Measurements from ENCODE around the gene HDAC9.

HDAC9 gene

DNA sequence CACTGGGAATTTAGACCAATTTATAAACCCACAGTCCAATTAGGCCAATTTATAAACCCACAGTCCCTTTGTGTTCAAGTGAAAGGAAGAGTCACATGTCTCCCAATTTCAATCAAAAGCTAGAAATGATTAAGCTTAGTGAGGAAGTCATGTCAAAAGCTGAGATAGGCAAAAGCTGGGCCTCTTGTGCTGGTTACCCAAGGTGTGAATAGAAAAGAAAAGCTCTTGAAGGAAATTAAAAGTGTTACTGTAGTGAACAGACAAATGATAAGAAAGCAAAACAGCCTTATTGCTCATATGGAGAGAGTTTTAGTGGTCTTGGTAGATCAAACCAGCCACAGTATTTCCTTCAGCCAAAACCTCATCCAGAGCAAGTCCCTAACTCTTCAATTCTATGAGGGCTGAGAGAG lies 245.0 kb downstream of the HDAC9 start:
- DNase-seq = no peak

- no peak for DNase-seq
Measured at GRCh38 chr7:18753972-18754610, 258.5 kb downstream of the HDAC9 start.

GRCh38 chr7:18754766-18755165 lies 259.2 kb downstream of the HDAC9 start:
- no peak for DNase-seq

DNA sequence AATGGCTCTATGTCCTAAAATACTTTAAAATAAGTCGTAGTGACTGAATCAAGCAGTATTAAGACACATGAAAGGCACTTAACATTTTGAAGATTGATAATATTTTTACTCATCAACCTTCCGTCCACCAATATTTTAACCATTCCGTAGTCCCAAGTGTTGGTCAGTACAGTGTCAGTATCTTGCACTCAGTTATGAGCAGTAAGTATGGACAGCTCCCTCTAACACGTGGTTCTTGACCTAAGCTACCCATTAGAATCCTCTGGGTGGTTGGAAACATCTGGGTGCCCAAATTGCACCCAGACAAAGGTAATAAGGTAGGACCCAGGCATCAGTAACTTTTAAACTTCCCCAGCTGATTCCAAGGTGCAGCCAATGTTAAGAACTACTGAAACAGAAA lies 260.2 kb downstream of the HDAC9 start:
- no peak for DNase-seq

DNA sequence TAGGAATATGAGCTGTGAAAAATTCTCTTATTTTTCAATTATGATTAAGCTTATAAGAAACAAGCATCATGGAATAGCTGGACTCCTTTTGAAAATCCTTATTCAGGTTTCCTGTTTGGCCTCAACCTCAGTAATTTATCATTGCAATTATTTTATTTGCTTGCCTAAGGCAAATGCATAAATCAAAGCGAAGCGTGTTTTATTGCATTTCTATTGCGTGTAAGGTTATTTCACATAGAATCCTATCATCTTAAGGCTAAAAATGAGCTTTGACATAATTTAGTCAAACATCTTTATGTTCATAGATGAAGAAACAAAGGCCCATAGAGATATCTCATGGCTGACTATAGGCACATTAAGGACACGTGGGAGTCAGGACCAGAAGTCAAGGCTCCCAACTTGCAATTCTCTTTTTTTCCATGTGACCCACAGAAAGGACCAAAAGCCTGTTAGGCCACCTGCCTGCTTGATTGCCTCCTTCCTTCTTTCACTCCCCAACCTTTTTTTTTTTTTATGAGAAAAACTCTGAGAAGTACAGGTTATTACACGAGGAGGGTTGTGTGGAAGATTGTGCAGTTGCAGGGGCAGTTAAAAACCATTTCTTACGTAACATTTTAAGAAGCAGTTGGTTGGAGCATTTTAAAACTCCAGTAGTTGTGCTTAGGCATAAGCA lies 261.0 kb downstream of the HDAC9 start:
- DNase-seq = no peak

DNA sequence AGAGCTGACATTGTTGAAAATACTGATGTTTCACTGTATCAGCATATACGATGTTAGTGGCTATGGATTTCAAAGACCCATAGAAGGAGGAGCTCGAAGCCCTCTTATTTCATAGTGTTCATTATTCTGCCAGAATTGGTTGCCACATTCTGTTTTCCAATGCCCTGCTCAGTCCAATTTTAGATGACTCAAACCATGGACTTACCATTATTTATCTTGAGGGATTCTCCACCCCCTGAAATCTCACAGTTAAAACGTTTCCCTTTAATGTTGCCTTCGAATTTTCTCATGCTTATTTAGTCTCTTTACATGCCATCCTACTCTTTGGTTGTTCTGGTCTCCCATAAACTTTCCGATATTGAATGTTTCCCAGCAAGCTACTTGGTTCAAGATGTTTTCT lies 264.5 kb downstream of the HDAC9 start:
- DNase-seq = no peak

DNA sequence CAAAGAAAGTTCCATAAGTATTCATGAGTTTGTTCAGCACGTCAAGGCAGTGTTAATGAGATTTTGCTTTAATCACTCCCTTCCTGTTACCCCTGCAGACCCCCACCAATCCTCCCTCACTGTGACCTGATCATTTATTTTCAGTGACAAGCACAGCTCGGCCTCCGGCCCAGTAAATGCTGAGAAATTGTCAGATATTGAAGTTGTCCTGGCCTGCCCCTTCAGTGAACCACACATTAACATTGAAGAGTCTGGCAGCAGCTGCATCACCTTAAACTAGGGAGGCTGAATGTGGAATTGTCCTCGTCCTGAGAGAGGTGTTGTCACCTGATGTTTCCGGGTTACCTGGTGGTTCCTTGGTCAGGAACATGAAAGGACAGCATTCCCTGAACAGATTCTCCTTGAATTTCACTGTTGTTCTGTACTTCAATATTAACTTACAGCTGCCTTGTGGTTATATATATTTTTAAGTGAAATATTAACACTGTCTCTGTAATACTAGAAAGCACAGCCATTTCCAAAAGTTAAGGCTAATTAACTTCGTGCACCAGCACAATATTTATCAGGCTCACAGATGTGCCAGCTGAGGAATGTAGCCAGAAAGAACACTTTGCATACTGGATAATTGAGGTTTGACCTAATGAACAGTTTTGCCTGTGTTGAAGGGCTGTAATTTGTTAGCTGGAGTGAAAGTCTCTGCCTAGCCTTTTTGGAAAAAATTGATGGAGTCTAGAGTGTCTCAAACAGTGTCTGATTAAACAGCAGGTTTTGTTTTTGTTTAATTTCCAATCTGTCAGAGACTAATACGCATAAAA lies 265.3 kb downstream of the HDAC9 start:
- no peak for DNase-seq

- DNase-seq = no peak
Measured at GRCh38 chr7:18762189-18762588, 266.6 kb downstream of the HDAC9 start.

DNA sequence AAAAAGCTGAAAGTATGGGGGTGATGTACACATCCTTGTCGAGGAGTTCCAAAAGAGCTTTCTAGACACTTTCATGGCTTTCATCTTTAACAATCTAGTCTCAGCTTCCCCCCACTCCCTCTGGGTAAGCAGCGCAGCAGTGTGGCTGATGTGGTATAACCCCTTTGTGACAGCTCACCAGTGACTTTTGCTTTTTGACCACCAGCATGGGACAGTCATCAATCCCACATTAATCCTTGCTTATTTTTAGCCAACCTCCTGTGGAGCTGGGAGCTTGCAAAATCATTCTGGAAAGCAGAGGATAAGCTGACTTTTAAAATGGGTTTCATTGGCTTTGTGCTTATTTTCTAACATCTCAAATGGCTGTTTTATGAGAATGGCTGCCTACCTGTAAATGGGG lies 272.7 kb downstream of the HDAC9 start:
- no peak for DNase-seq

DNA sequence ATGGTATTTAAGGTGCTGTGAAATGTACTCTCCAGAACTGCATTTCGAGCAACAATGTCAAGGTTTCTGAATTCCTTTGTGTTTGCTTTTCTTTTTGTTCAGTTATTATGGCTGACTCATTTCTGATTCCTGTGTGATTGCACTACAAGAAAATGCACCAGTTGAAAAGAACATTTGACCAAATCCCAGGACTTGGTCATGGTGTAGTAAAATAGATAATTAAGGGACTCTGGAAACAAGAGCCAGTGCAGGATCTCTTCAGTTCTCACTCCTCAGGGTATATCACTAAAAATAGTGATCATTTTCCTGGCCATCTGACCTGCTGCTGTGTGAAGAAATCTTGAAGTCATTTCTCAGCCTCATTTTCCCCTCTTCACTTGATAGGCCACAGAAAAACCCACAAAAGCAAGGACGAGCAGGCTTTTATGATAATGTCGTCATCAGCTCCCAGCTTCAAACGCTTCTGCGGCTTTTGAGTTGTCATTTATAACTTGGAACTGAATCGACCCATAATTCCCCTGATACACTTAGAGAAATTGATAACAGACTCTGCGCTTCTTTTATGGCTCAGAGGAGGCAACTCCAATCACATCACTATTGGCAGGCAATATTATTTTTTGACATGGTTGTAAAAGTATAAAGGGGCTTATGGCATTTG lies 274.7 kb downstream of the HDAC9 start:
- no peak for DNase-seq

DNA sequence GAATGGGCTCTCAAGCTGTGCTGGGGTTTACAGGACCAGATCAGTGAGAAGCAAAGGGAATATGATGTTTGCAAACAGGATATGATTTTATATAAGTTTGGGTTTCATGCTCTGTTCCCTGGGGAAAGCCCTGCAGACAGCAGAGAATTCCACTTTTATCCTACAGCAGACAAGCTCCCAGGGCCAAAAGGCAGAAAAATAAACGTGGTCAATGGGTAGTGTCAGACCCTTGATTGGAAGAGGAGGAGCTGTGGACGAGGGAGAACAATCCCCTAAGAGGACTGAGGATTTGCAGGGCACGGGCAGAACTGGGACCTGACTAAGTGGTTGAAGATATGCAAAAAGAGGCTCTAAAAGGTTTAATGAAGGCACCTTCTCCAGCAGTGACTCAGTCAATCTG lies 275.3 kb downstream of the HDAC9 start:
- DNase-seq = no peak

GRCh38 chr7:18771834-18772566 lies 276.5 kb downstream of the HDAC9 start:
- DNase-seq = no peak

GRCh38 chr7:18772567-18772965 lies 277.0 kb downstream of the HDAC9 start:
- no peak for DNase-seq

- no peak for DNase-seq
Measured at GRCh38 chr7:18777314-18777713, 281.8 kb downstream of the HDAC9 start.

GRCh38 chr7:18778594-18778993 lies 283.0 kb downstream of the HDAC9 start:
- DNase-seq = no peak

GRCh38 chr7:18780266-18780665 lies 284.7 kb downstream of the HDAC9 start:
- no peak for DNase-seq

DNA sequence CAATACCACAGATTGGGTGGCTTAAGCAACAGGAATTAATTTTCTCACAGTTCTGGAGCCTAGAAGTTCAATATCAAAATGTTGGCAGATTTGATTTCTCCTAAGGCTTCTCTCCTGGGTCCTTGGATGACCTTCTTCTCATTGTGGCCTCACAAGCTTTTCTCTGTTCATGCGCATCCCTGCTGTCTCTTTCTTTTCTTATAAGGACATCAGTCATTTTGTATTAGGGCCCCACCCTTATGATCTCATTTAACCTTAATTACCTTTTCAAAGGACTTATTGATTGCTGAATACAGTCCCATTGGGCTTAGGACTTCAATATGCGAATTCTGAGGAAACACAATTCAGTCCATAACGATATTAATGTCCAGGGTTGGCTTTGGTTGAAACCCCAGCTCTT lies 285.4 kb downstream of the HDAC9 start:
- DNase-seq = no peak

DNA sequence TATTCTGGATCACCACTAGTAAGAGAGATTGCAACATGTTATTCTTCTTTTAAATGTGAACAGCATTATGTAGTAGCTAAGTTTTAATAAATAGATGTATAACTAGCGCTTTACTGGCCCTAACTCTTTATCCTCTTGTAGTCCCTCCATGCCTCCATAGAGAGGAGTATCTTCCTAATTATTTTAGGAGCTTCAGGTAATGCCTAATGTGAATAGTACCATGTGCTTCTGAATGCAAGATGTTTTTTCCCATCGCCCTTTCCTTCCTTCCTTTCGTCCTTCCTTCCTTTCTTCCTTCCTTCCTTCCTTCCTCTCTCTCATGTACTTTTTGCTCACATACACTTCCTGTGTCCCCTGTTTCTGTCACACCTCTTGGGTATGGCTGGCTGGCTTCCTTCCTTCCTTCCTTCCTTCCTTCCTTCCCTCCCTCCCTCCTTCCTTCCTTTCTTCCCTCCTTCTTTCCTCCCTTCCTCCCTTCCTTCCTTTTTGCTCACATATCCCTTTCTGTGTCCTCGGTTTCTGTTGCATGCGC lies 290.7 kb downstream of the HDAC9 start:
- no peak for DNase-seq

- DNase-seq = no peak
Measured at GRCh38 chr7:18786796-18787195, 291.2 kb downstream of the HDAC9 start.

- DNase-seq = no peak
Measured at GRCh38 chr7:18788026-18788425, 292.5 kb downstream of the HDAC9 start.

DNA sequence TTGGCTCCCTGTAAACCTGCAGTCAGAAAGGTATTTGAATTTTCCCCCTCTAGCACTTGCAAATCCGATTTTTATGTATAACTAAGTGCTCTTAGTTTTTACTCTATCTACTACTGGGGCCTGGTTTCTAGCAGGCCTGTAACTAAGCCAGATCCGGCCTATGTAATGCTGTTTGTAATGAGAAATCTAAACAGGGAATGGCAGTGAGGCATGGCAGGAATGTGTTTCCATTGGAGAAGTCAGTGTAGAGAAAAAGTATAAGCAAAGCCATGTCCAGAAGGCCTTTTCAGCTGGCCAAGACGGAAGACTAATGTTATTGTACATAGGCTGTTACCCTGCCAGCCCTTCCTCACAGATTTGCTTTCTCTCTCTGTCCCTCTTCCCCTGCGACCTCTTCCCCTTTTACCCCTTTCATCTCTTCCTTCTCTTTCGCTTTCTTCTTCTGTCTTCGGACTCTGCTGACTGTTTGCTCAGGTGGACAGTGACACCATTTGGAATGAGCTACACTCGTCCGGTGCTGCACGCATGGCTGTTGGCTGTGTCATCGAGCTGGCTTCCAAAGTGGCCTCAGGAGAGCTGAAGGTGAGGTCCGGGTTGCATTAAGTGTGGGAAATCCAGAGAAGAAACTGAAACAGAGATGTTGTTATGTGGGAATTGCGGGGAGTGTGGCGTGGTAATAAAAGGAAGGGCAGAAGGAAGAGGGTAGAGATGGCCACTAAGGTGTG lies 297.5 kb downstream of the HDAC9 start:
- DNase-seq = no peak

- no peak for DNase-seq
Measured at GRCh38 chr7:18796216-18796615, 300.7 kb downstream of the HDAC9 start.
